ENCODE results near the gene KIF20B.

DNA sequence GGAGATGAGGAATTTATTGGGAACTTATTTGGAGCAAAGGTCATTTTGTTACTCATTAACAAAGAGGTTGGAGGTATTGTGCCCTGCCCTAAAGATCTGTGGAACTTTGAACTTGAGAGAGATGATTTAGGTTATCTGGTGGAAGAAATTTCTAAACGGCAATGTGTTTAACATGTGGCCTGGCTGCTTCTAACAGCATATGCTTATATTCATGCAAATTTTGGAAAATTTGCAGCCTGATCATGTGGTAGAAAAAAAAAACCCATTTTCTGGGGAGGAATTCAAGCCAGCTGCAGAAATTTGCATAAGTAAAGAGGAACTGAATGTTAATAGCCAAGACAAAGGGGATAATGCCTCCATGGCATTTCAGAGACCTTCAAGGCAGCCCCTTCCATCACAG lies 45.7 kb upstream of the KIF20B start:
- TF ChIP-seq POLR2A (IDR thresholded peaks at IDR 0.05; ENCODE audit: control extremely low read depth in 1 of 2, low read depth in 2 of 2, low read length in 2 of 2) (no peak), POLR2AphosphoS5 (IDR thresholded peaks at IDR 0.05; ENCODE audit: low read depth, low read length) (no peak), YY1 (IDR thresholded peaks at IDR 0.05; ENCODE audit: low read depth, low read length) (no peak), RAD21 (IDR thresholded peaks at IDR 0.05 in 1 of 2, conservative IDR thresholded peaks at IDR 0.05 in 1 of 2; ENCODE audit: low read depth in 2 of 2, low read length in 2 of 2) (no peak), SP2 (IDR thresholded peaks at IDR 0.05; ENCODE audit: low read length) (no peak), RFX5 (IDR thresholded peaks at IDR 0.05; ENCODE audit: borderline replicate concordance, low read depth, low read length) (no peak)
- TF ChIP-seq, protein P1, sequence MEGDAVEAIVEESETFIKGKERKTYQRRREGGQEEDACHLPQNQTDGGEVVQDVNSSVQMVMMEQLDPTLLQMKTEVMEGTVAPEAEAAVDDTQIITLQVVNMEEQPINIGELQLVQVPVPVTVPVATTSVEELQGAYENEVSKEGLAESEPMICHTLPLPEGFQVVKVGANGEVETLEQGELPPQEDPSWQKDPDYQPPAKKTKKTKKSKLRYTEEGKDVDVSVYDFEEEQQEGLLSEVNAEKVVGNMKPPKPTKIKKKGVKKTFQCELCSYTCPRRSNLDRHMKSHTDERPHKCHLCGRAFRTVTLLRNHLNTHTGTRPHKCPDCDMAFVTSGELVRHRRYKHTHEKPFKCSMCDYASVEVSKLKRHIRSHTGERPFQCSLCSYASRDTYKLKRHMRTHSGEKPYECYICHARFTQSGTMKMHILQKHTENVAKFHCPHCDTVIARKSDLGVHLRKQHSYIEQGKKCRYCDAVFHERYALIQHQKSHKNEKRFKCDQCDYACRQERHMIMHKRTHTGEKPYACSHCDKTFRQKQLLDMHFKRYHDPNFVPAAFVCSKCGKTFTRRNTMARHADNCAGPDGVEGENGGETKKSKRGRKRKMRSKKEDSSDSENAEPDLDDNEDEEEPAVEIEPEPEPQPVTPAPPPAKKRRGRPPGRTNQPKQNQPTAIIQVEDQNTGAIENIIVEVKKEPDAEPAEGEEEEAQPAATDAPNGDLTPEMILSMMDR (IDR thresholded peaks at IDR 0.05; ENCODE audit: control extremely low read depth in 1 of 3, insufficient read depth in 1 of 3, low read depth in 1 of 3, low read length in 3 of 3) = no peak
- TF ChIP-seq, protein P2, sequence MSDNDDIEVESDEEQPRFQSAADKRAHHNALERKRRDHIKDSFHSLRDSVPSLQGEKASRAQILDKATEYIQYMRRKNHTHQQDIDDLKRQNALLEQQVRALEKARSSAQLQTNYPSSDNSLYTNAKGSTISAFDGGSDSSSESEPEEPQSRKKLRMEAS (IDR thresholded peaks at IDR 0.05) = no peak
